Measurements from ENCODE around the gene TCTN1.
"Not testable (repeated sequence)": the region's sequence is repeated elsewhere in the genome, so short reads cannot be mapped to it uniquely, and the experiment has no call there.

Gene TCTN1

DNA sequence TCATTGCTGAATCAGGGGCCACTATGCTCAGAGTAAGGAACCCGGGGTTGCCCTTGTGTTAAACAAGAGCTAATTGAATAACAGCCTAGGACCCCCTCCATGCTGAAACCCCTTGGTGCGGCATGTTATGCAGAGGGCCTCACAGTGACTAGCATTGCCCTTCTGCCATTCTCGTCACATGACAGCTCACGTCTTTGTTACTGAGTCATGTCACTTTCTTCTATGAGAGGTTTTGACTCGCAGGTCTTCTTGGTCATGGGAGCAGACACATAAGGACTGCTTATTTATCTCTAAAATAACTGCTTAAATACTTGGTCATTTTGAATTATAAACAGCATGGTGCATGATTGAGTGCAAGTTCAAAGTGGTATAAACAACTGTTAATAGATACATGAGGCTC, 24.9 kb downstream of the TCTN1 start:
- no peak for DNase-seq (ENCODE audit: low read depth)

GRCh38 chr12:110639336-110640141, 25.6 kb downstream of the TCTN1 start:
- DNase-seq (ENCODE audit: low read depth): peak; percentile 65

DNA sequence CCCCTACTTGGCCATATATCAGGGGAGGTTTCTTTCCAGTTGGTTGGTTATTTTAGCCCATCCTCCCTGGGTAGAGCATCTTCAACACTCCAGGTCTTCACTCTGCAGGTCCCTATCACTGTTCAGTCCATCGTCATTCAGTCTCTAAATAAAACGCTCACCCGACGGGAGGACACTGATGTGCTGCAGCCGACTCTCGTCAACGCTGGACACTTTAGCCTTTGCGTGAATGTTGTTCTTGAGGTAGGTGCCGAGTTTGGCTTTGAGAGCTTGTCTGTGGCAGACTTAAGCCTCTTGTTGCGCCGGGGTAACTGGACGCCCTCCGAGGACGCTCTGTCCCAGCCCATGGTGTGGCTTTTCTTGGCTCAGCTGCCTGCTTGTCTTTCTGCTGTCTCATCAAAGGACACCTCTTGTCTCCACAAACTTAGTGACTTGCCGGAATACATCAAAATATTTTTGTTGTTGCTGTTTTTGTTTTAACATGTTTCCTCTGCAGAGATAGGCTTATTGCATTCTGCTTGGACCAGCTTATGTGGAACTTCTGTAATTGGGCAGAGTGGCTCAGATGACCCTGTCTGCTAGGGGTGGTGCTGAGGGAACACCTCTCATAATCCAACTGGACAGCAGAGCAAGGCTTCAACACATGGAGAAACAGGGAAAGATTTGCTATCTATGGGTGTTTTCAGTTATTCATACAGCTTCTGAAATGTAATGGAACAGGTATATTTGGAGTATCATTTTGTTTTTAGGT, 26.5 kb downstream of the TCTN1 start:
- DNase-seq (ENCODE audit: low read depth): no peak

GRCh38 chr12:110641521-110641920, 27.6 kb downstream of the TCTN1 start:
- DNase-seq (ENCODE audit: low read depth): no peak

GRCh38 chr12:110647631-110648040, 33.7 kb downstream of the TCTN1 start:
- DNase-seq (ENCODE audit: low read depth): no peak

DNA sequence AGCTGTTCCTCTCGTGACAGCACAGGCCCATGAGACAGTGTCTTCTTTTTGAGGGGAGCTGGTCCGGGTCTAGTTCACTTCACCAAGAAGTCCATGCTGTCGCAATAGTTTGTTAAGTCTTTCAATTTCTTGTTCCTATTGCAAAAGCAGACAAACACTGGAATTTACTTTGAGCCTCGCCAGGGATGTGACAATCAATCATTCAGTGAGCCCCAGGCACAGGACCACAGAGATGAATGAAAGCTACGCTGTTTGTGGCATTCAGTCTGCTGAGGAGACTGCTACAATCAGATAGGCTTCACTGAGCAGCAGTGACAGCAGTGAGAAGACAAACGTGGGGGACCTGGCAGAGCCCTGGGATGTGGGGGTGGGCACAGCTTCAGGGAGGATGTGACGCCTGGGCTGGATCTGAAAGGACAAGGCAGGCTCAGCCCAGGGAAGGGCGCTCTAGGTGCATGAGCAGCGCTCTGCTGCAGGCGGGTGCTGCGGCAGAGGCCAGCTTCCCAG, 35.5 kb downstream of the TCTN1 start:
- no peak for DNase-seq (ENCODE audit: low read depth)

DNA sequence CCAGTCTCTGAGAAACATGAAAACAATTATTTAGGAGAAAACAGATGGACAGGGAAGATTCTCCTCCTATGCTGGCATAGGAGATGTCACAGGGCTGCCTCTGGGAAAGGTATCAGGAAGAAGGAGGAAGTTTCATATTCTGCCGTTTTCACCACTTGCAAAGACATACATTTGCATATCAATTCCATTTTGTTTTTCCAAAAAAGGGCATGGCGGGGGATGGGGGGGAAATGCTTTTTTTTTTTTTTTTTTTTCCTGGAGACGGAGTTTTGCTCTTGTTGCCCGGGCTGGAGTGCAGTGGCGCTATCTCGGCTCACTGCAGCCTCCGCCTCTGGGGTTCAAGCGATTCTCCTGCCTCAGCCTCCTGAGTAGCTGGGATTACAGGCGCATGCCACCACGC, 40.3 kb downstream of the TCTN1 start:
- not testable (repeated sequence) for DNase-seq (ENCODE audit: low read depth)

DNA sequence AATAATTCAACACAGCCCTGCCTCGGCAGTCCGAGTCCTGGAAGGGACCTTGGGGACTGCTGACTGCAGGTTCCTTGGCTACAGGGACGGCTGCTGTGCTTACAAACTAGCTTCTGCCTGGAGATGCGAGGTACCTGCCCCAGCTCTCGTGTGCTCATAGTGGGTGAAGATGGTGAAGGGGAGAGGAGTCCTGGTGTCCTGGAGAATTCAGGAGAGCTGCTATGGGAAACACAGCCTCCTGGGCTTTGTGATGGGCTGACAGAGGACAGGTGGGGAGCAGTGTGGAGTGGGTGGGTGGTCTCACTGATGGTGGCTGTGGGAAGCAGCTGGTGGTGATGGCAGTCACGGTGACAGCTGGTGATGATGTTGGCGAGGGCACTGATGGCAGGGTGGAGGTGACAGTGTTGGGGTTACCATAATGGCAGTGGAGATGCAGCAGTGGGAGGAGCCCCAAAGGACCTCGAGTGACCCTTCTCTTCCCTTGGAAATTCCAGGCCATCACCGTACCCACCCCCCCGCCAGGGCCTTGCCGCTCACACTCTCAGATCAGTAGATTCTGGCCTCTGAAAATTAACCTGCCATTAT, 42.2 kb downstream of the TCTN1 start:
- no peak for DNase-seq (ENCODE audit: low read depth)

DNA sequence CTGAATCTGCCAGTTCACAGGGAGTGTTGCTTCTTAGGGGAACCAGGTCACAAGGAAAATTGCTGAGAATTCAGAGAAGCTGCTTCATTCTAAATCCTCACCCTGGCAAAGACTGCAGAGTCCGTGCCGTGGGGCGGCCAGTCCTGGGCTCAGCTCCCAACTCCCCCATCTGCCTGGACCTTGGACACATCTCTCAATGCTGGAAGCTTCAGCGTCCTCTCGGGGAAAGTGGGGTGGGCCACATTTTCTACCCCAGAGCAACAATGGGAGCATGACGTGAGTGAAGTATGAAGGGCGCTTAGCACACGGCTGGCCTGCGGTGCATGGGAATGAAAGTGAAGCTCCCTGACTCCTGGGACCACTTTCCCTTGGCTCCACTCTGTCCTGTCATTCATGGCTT, 43.8 kb downstream of the TCTN1 start:
- DNase-seq (ENCODE audit: low read depth): no peak

- DNase-seq (ENCODE audit: low read depth): no peak
Measured at GRCh38 chr12:110658242-110658641, 44.3 kb downstream of the TCTN1 start.

DNA sequence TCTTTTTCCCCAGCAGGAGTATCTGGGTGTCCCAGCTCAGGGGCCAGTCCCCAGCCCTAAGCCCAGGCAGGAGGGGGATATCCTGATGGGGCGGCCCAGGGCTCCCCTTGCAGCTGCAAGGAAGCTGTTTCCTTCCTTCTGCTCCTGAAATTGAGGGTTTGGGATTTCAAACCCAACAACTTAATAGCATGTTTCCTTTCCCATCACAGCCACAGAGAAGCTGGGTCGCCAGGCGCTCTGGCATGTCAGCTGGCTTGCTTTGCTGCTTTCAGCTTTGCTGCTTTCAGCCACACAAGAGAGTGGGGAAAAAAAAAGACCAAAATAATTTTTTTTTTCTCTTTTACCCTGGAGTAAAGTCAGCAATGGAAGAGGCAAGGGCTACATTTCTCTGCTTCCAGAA, 44.9 kb downstream of the TCTN1 start:
- no peak for DNase-seq (ENCODE audit: low read depth)

DNA sequence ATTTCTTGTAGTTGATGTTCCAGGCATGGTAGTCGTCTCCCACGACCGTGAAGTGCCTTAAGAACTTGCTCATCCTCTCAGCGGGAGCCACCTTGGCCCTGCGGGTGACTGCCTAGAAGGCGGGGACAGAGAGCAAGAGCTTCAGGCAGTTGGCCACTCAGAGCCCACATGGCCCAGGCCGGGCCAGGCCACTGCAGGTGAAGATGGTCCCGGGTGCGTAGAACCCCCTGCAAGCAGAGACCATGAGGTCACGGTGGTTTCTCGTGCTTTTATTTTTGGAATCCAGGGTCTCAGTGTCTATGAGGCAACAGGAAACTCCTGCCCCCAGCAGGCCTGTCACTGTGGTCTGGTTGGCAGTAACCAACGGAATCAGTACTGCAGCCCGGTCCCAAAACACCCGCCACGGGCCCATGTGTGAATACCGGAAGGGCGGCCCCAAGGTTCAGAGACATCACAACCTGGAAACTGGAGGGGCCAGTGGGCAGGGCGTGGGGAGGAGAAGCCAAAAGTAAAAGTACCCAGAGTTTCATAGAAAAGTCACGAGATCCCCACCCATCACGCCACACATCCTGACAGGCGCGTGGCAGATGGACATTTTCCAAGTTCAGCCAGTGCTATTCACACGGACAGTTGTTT, 47.5 kb downstream of the TCTN1 start:
- DNase-seq (ENCODE audit: low read depth): no peak

DNA sequence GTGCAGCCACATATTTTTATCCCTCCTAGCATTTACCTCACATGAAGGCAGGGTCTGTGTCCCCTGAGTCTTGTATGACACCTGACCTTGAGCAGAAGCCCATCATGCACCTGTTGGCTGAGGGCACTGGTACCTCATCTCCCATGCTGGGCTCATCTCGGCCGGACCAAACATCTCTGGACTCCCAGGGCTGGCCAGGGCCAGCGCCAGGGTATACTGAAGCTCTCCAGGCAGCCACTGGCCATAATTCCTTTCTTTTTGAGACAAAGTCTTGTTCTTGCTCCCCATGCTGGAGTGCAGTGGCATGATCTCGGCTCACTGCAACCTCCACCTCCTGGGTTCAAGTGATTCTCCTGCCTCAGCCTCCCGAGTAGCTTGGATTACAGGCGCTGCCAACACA, 53.0 kb downstream of the TCTN1 start:
- no peak for DNase-seq (ENCODE audit: low read depth)

DNA sequence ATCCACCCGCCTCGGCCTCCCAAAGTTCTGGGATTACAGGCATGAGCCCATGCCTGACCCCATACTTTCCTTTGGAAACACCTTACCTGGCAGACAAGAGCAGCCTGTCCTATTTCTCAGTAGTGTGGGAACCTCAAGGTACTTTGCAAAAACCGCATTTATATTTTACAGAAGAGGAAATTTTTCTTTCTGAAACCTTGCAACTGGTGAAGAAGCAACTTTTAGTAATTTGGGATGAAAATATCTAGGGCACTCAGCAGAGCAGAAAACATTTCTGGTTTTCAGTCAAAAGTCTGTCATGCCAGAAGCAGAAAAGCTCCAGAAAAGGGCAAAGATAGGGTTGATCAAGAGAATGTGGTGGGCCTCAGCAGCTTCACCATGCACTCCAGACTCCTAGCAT, 53.7 kb downstream of the TCTN1 start:
- DNase-seq (ENCODE audit: low read depth): no peak

- no peak for DNase-seq (ENCODE audit: low read depth)
Measured at GRCh38 chr12:110668480-110669192, 54.7 kb downstream of the TCTN1 start.

- DNase-seq (ENCODE audit: low read depth): no peak
Measured at GRCh38 chr12:110669193-110669502, 55.2 kb downstream of the TCTN1 start.

- DNase-seq (ENCODE audit: low read depth): no peak
Measured at GRCh38 chr12:110670161-110670701, 56.3 kb downstream of the TCTN1 start.

GRCh38 chr12:110676171-110676570, 62.2 kb downstream of the TCTN1 start:
- DNase-seq (ENCODE audit: low read depth): no peak

GRCh38 chr12:110677206-110677911, 63.4 kb downstream of the TCTN1 start:
- no peak for DNase-seq (ENCODE audit: low read depth)

DNA sequence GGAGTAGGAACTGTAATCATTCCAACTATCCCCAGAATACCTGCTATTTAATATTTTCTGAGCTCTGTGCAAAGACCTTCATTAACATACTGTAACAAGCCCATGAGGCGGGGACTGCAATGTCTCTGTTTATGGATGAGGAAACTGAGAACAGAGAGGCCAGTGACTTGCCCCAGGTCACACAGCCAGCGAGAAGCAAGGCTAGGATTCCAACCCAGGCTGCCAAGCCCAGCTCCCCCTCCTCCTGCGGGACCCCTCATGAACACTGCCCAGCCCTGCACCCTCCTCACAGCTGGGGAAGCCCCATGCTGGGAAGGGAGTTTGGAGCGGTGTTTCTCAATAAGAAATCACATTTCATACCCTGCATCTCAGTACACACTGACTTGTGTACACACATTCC, 64.1 kb downstream of the TCTN1 start:
- no peak for DNase-seq (ENCODE audit: low read depth)

DNA sequence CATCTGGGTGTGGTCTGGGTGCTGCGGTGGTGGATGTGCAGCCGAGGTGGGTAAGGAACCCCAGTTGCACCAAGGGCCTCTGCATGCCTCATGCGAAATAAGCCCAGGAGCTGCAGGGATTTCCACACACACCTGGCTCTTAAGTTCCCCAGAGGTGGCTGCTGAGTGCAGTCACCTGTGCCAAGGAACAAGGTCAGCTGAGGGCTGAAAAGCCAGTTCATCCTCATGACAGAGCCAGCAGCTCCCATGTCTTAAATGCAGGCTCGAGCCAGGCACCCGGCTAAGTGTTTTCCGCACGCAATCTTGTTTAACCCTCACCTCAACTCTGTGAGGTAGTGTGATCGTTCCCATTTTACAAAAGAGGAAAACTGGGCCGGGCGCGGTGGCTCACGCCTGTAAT, 65.3 kb downstream of the TCTN1 start:
- DNase-seq (ENCODE audit: low read depth): no peak

All from fibroblast of gingiva (primary cell).